Measurements from ENCODE around the gene RBM10.

RBM10 gene

DNA sequence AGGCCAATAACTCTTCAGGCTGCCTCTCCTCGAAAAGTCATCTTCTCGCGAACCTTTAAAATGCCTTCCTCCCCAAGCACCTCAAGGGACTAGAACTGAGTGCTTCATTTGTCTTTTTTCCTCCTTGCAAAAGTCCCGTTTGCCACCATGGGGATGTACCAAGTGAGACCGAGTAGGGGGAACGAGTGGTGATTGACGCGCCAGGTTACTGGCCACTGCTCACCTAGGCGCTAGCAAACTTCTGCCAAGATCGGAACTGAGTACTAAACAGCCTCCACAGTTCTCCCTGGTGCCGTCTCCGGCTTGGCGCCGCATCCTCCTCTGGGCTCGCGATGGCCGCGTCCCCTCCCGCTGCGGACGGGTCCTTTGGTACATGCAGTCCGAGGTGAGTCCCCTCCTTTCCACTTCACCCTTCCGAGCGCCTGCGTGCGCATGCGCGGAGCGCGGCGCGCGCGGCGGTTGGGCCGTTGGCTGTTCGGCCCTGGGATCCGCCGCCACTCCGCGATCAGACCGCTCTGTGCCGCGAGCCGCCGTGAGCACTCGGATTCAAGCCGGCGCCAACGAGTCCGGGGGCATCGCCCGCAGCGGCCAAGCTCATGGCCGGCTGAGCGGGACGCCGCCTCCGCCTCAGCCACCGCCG lies 73.4 kb downstream of the RBM10 start, which contains the start of gene CDK16:
Gene CDK16, plus strand, starts transcription at position 402 of the 640 bp plus-strand sequence. CDS start 4,877 bp downstream, outside the sequence.
- peak; percentile 38 to 59 for DNase-seq (ENCODE audit: low read depth in 2 of 2)

DNA sequence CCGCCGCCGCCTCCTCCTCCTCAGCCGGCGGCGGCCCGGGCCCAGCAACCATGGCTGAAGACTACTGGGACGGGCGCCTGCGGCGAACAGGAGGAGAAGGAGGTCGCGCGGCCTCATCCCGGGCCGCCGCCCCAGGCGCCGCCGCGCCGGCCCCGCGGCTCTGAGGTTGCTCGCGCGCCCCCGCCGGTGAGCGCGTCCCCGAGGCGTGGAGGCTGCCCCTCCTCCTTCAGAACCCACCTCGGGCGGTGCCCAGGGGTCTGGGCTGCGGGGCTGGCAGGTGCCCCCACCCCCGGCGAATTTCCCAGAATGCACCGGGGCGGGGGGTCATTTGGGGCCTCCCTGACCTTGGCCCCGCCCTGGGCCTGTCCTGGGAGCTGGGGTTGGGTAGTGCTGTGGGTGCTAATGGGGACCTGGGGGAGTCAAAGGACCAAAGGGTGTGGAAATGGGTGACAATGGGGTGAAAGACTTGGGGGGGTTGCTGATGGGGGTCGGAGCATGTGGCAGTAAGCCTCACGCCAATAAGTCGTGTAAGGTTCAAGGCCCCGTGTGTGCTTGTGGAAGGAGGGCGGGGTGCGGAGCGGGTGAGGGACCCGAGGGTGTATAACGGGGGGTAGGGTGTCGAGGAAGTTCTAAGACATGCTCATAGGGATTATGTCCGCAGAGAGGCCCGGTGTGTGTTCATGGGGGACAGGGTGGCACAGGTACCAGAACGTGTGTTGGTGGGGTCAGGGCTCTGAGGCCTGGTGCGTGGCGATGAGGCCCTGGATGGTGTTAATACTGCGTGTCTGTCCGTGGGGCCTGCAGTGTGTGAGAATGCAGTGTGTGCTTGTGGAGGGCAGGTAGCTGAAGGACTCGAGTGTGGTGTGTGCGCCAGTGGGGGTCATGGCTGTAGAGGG lies 74.1 kb downstream of the RBM10 start:
- DNase-seq (ENCODE audit: low read depth in 2 of 2): peak in 1 of 2 donors; percentile 10

DNA sequence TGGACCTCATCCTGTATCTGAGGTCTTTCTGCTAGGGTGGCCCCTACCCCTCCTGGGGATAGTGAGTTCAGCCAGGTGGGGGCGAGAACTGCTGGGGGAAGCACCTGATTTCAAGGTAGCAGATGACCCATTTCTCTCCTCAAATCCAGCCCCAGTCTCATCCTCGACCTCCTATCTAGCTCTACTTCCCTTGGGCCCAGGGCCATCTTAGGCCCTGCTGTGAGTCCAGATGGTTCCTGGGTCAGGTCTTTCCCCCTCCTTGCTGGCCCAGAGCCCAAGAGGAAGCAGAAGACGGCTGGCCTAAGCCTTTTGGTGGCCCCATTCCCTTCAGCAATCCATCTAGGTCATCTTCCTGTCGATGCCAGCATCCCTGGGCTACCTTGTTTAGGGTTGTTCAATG lies 76.7 kb downstream of the RBM10 start:
- no peak for DNase-seq (ENCODE audit: low read depth in 2 of 2)

DNA sequence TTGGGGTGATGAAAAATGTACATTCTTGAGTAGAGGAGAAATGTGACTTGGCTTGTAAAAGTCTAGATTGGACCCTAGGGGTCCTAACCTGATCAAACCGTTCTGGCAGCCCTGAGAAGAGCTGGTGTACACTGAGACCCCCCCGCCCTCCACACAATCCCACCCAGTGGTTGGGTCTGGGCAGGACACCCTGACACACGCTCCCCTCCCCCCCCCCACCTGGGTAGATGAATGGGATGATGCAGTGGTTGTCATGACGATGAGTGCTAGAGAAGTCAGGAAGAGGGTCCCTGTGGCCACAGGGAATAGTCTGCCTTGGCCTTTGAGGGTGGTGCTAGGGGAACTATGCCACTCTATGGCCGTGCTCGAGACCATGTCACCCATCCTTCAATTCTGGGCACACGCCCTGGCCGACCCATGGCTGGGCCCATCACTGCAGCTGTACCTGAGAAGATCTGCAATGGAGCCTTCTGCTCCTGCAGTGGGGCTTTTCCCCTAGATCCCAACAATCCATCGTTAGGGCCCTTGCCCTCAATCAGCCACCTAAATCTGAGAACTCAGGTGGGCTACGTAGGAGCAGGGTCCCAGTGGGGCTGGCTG lies 77.8 kb downstream of the RBM10 start:
- no peak for DNase-seq (ENCODE audit: low read depth in 2 of 2)

DNA sequence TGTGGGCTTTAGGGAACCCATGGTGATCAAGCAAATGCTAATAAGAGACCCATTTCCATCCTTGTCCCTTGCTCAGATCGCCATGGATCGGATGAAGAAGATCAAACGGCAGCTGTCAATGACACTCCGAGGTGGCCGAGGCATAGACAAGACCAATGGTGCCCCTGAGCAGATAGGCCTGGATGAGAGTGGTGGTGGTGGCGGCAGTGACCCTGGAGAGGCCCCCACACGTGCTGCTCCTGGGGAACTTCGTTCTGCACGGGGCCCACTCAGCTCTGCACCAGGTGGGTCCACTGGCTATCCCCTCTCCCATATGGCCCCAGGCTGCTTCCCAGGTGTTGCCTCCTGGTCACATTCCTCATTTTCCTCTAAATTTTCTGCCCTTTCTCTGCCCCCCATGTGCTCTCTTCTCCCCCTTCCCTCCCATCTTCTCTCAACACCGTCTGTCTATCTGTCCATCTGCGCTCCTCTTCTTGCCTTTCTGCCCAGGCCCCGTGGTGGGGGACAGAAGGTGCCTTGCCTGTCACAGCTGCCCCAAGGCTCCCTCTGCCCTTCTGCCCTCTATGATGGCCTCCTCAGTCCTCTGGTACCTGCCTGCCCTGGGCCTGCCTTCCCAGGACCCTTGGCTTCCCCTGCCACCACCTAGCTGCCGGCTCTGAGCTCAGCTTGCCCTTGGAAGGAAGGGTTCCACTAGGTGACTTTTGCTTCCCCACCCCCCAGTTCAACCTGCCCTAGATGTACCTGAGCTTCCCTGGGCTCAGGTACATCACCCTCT lies 78.6 kb downstream of the RBM10 start:
- no peak for DNase-seq (ENCODE audit: low read depth in 2 of 2)

DNA sequence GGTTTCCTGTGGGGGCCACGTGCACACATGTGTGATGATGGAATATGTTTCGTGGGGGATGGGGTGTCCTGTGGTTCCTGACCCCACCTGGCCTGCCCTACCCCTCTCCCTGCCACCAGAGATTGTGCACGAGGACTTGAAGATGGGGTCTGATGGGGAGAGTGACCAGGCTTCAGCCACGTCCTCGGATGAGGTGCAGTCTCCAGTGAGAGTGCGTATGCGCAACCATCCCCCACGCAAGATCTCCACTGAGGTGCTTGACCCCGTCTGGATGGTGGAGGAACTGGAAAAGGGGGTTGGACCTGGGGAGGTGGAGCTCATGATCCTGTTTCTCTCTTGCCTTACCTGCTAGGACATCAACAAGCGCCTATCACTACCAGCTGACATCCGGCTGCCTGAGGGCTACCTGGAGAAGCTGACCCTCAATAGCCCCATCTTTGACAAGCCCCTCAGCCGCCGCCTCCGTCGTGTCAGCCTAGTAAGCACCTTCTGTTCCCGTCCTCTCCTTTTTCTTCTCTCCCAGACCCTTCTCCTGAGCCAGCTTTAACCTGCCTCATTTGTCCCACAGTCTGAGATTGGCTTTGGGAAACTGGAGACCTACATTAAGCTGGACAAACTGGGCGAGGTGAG lies 79.4 kb downstream of the RBM10 start:
- DNase-seq (ENCODE audit: low read depth in 2 of 2): no peak

DNA sequence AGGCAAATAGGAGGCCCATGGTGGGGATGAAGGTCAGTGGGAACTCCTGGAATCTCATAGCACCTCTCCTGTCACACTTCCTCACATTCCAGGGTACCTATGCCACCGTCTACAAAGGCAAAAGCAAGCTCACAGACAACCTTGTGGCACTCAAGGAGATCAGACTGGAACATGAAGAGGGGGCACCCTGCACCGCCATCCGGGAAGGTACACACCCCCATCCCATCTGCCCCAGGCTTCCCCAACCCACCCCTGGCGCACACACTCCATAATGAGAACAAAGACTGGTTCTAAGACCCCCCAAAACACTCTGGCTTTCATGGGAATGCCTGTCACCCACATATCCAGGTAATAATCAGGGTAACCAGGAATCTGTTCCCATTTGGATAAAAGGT lies 79.9 kb downstream of the RBM10 start:
- DNase-seq (ENCODE audit: low read depth in 2 of 2): no peak

DNA sequence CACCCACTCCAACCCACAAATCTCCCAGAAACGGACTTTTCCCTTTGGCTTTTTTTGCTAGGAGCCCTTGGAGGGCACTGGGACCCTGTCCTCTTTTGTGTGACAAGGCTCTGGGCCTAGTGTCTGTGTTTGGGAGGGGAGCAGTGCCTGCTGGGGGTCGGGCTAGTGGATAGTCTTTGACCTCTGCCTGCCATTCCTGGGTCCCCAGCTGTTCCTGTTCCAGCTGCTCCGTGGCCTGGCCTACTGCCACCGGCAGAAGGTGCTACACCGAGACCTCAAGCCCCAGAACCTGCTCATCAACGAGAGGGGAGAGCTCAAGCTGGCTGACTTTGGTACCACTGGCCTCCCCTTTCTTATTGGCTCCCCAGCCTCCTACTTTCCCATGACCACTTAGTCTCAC lies 81.0 kb downstream of the RBM10 start:
- no peak for DNase-seq (ENCODE audit: low read depth in 2 of 2)

DNA sequence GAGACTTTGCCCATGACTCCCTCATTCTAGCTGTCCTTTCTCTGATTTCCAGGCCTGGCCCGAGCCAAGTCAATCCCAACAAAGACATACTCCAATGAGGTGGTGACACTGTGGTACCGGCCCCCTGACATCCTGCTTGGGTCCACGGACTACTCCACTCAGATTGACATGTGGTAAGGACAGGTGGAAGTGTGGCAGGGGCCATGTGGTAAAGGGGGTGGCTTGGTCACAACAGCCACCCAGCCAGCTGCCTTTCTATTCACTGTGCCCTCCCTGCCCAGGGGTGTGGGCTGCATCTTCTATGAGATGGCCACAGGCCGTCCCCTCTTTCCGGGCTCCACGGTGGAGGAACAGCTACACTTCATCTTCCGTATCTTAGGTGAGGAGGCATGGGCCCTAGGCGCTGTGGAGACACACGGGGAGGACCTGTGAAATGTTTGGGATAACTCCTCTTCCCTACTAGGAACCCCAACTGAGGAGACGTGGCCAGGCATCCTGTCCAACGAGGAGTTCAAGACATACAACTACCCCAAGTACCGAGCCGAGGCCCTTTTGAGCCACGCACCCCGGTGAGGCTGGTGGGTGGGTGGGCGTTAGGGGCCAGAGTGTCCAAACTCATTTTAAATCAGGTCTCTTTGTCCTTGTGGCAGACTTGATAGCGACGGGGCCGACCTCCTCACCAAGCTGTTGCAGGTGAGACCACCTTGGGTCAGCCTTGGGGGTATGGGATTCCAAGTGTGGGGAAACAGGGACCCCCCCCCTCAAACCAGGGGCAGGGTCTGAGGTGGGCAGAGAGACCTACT lies 81.7 kb downstream of the RBM10 start:
- DNase-seq (ENCODE audit: low read depth in 2 of 2): no peak

DNA sequence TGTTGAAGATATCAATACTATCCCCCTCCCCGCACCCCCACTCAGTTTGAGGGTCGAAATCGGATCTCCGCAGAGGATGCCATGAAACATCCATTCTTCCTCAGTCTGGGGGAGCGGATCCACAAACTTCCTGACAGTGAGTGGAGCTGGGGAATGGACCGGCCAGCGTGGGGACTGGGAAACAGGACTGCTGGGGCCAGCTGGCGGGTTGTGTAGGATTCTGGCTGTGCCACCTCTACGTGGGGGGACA lies 82.2 kb downstream of the RBM10 start:
- DNase-seq (ENCODE audit: low read depth in 2 of 2): no peak

DNA sequence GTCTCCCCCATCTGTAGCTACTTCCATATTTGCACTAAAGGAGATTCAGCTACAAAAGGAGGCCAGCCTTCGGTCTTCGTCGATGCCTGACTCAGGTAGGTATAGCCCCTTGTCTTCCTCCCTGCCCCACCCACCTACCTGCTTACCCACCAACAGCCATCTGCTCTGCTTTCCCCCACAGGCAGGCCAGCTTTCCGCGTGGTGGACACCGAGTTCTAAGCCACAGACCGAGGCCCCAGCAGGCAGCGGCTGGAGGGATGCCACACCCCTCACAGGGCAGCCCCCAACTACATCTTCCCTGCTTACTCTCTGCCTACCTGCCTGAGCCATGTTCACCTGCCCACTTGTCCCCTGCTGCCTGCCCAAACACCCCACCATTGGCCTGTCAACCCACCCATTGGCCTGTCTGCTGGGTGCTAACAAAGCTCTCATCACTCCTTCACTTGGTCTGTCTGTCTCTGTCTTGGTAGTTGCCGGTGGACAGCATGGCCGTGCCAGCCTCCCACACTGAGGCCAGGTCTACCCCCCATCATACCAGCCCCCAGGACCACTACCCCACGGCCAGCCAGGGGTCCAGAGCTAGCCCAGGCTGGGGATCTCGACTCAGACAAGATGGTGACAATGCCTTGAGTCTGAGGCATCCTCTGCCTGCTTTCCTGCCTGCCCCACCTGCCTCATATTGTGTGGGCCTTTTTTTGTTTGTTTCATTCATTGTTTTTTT lies 83.7 kb downstream of the RBM10 start:
- no peak for DNase-seq (ENCODE audit: low read depth in 2 of 2)

DNA sequence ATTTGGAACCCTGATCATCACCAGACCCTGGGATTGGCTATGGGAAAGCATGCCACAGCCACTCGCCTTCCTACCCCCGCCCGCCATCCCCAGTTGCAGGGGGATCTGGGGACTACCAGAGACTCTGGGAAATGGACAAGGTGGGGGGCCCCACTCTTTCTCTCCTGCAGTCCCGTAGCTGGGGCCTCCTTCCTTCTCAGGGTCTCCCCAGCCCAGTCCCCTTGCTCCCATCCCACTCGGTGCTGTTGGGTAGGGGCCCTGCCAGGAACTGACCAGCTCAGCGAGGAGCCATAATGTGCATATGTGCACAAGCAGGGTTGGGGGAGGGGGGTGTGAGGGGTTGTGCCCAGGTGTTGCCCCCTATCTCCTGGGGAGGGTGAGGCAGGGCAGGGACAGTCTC lies 84.4 kb downstream of the RBM10 start:
- no peak for DNase-seq (ENCODE audit: low read depth in 2 of 2)

DNA sequence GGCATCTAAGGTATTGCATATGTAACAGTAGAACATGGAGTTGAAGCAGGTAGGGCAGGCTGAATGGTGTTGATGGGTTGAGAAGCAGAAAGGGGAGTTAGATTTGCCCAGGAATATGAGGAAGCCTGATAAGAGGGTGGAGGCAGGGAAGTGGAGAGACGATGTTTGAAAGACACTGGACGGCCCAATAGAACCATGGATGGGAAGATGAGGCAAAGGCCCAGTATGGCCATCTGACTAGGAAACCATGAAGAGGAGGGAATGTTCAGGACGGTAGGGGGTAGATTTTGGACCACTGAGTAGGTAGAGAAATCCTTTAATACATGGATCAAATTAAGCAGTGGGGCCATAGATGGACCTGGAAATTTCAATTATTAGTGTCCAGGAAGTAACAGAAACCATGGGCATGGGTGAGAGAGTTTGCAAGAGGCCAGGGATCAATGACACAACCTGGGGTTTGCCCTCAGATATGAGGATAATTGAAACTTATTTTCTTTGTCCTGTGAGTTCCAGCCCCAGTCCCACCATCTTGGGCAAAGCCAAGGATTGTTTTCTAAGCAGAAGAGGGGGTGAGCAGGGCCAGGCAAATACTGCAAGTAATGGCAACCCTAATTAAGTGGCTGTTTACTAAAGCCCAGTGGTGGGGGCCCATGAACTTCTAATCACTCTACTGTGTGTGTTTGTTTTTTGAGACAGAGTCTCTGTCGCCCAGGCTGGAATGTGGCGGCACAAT lies 85.3 kb downstream of the RBM10 start:
- DNase-seq (ENCODE audit: low read depth in 2 of 2): no peak

DNA sequence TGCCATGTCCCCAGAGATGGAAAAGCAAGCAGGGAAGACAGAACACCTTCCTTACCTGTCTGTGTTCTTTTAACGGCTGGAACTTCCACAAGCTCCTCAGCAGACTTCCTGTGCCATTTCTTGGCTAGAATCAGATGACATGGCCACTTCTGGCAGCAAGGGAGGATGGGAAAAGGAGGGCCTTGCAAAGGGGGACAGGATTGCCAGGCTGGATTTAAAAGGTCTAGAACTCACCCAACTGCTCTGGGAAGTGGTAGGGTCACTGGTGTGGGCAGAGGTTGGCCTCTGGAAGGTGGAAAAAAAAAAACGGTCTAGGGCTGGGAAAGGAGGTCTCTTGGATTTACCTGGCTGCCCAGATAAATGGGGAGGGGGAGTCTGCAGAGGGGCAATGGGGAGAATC lies 86.1 kb downstream of the RBM10 start:
- DNase-seq (ENCODE audit: low read depth in 2 of 2): no peak

DNA sequence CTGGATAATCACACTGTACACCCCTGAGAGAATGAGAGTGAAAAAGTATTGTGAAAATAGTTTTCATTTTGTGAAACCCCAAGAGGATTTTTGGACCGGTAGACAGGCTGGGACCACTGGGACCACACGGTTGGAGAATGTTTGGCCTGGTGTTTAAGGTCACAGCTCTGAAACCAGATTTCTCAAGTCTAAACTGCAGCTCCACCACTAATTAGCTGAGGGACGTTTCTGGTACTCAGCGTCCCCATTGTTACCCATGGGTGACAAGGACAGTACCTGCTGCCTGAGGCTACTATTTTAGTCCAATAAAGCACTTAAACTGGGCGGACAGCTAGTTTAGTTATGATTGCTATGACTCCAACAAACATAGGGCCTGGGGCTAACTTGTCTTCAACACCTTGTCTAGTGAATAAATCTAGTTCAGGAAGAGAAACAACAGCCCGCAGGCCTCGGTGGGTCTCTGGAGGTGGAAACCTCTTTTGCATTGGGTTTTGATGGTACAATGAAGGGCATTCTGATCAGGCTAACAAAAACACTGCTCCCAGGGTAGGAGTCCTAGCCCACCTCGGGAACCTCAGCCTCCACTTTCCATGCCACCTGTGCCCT lies 87.3 kb downstream of the RBM10 start:
- no peak for DNase-seq (ENCODE audit: low read depth in 2 of 2)

DNA sequence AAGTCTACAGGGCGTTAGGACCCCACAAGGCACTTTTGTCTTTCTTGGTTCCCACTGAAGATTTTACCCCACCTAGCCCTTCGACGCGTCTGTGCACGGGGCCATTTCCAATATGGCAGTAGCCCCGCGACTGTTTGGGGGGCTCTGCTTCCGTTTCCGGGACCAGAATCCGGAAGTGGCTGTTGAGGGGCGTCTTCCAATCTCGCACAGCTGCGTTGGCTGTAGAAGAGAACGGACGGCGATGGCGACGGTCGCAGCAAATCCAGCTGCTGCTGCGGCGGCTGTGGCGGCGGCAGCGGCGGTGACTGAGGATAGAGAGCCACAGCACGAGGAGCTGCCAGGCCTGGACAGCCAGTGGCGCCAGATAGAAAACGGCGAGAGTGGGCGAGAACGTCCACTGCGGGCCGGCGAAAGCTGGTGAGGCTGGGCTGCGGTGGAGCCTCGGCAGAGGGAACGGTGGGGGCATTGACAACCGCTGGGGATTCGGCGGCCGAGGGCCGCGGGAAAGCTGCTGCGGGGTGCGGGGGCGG lies 87.8 kb downstream of the RBM10 start, which contains the start of gene USP11:
Gene USP11, plus strand, starts transcription at position 207 of the 530 bp plus-strand sequence. Its CDS starts 35 bp downstream, at position 242.
- DNase-seq (ENCODE audit: low read depth in 2 of 2): peak; percentile 22 to 33

DNA sequence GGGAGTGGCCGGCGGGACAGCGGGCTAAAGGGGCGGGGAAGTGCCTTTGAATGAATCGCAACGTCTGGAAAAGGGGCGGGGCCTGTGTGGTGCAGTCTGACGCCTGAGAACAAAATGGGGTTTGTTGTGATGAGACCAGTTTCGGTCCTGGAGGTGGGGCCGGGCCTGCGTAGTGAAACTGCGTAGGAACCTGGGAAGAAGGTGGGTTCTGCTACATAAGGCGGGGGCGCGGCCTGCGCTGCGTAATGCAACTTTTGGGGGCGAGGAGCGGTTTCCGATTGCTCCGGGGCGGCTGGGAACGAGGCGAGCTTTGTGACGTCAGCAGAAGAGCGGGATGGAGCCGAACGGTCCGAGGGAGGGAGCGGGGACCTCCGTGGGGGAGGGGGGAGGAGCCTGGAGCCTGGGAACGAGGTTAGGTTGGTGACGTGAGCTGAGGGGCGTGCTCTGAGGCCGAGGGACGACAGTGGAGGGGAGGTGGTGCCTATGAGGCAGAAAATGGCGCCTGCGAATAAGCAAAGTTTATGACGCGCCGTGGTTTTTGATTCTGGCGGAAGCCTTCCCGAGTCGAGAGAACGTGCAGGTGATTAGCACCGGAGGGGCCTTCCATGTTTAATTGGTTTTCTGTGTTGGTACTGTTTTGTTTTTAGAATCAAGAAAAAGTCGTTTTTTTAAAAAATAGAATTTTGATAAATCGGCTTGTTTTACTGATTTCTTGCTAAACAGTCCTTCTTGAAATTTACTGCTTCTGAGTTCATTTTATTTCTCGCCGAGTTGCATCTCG lies 88.5 kb downstream of the RBM10 start:
- DNase-seq (ENCODE audit: low read depth in 2 of 2): peak; percentile 74 to 89

DNA sequence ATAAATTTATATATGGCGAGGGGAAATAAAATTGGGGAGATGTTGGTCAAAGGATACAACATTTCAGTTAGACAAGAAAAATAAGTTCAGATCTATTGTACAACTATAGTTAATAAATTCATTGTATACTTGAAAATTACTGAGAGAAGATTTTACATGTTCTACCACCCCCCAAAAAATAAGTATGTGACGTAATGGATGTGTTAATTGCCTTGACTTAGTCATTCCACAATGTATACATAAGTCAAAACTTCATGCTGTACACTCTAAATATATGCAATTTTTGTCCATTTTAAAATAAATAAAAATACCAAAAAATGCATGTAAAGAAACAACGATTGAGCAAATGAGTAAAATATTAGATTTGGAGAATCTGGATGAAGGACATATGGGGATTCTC lies 89.6 kb downstream of the RBM10 start:
- no peak for DNase-seq (ENCODE audit: low read depth in 2 of 2)
